Stimulated activated CD4-positive, alpha-beta T cell treated with anti-CD3 and anti-CD28 coated beads, Interleukin-15, amount 100 ng/mL, for 1 hour (primary cell): ENCODE measurements around the gene AHNAK.
"Not testable (repeated sequence)": the region's sequence is repeated elsewhere in the genome, so short reads cannot be mapped to it uniquely, and the experiment has no call there.

ENCODE experiments used
- DNase-seq, 2 donors: peaks; one replicate each; pipeline ENCODE4 v3.0.0-alpha.2; 2020; ENCODE audit warnings: low read depth in 1 of 2, low spot score in 1 of 2

The AHNAK gene

DNA sequence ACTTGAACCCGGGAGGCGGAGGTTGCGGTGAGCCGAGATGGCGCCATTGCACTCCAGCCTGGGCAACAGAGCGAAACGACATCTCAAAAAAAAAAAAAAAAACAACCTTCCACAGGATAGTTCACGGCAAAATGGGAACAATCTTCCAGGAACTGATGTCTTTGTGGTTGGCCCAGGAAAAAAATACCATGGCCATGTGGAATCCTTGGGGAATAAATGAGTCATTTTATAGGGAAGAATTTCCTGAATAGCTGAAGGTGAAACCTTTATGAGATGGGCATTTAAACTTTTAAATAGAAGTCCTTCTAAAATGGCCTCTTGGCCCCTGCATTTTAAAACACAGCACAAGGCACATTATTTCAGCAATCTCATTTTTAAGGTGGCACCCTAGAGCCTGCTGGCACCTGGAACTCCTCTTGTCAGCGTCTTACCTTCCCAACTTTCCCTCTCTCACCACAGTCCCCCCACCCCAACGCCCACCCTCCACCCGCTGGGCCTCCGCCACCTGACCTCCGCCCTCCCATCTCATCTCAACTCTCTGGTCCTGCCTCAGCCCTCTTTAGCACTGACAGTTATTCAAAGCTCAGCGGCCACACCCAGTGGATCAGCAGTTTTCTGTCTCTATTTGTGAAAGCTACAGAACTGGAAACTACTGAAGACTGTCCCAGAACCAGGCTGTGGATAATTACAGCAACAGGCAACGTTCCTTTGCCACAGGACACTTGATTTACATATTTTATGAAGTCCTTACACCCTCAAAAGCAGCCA lies 84.7 kb downstream of the AHNAK start:
- no peak for DNase-seq

DNA sequence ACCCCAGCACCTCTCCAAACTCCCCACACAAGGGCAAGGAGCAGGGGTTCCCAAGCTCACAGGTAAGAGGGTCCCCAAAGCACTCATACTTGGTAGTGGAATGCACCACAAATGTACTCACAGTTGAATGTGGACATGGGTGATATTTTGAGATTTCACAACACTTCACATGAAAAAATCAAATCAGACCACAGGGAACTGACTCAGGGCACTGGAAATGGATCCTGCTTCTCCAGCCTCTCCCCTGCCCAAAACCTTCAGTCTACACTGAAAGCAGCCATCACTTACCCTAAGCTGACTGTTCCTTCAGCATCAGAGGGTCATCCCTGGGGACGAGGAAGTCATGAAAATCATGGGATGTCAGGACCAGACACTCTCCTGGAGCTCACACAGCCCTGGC lies 87.5 kb downstream of the AHNAK start:
- no peak for DNase-seq

DNA sequence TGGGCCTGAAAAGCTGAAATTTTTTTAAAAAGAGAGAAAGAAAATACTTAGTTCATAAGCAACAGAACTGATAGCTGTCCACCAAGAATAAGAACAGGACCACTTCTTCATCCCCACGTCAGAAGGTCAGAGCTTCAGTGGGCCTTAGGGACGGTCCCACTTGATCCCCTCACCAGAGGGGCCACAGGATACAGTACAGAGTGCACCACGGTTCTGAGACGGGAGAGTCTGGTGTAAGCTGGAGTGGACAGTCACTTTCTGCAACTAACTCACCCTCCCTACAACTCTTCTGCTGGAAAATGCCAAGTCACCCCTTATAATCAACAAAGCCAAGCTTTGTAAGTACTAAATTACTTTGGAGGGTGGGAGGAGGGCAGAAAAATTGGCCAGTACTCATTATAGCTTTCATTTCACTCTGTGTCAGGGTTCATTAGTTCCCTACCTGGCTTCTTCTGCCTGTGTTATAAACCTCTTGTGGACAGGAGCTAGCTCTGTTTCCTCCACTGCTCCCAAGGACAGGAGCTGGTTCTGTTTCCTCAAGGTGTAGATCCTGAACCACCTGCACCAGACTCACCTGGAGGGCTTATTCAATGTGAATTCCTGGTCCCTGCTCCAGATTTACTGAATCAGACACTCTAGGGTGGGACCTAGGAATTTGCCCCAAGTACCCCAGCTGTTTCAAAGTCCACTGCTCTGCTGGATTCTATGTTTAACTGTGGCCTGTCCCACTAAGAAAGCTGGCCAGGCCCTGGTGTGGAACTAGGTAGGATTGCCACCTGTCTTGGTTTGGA lies 88.2 kb downstream of the AHNAK start:
- no peak for DNase-seq

DNA sequence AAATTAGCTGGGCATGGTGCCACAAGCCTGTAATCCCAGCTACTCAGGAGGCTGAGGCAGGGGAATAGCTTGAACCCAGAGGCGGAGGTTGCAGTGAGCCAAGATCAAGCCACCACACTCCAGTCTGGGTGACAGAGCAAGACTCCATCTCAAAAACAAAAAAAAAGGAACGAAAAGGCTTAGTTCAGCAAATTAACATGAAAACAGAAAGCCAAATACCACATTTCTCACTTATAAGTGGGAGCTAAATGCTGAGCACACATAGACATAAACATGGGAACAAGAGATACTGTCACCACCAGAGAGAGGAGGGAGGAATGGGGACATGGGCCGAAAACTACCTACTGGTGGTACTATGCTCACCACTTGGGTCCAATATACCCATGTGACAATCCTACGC lies 89.1 kb downstream of the AHNAK start:
- DNase-seq: no peak

DNA sequence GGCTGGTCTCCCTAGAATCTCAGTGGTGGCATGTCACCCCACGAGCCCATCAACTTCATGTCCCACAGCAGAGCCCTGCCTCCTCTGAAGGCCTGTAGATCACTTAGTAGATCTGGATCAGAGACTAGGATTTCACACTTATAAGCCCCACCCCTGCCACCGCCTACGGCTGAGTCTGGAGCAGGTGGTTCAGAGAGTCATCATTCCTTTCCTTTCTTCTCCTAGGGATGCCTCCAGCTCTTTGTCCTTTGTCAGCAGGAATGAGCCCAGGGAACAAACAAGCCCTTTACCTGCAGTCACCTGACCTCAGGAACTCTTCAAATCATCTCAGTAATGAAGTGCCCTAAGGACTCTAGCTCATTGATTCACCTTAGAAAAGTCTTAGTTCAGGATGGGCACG lies 90.0 kb downstream of the AHNAK start:
- DNase-seq: no peak

DNA sequence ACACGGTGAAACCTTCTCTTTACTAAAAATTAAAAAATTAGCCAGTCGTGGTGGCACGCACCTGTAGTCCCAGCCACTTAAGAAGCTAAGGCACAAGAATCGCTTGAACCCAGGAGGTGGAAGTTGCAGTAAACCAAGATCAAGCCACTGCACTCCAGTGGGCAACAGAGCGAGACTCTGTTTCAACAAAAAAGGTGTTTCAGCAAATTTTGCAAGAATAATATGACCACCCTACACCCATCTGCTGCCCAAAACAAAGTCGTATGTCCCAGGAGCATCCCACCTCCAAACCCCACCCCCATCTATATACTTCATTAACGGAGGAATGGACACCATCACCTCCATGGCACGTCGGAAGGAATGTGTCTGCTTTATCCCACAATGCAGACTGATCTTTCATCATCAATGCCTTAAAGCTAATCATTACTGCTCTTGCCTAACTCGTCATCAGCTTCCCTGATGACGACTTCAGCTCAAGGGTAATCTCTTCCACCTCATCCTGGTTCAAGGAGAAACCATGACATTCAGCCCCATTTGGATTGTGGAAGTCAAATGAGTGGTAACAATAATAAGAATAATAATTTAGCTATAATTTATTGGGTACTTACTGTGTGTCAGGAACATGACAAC lies 93.7 kb downstream of the AHNAK start:
- DNase-seq: no peak

DNA sequence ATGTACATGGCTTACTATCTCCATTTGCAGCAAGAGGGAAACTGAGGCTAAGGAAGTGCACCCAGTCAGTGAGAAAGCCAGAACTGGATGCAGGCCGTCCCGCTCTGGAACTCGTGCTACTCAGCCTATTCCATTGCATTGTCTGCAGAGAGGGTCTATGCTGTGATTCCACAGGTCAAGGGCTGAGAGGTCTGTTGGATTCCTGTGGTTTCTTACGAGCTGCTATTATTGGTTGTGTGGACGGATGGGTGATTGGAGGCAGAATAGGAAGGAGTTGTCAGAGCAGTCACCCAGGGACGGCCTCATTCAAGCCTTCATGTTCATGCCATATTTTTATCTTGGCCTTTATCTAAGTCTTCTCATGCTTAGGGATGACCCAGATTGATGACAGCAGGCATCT lies 94.3 kb downstream of the AHNAK start:
- DNase-seq: no peak

DNA sequence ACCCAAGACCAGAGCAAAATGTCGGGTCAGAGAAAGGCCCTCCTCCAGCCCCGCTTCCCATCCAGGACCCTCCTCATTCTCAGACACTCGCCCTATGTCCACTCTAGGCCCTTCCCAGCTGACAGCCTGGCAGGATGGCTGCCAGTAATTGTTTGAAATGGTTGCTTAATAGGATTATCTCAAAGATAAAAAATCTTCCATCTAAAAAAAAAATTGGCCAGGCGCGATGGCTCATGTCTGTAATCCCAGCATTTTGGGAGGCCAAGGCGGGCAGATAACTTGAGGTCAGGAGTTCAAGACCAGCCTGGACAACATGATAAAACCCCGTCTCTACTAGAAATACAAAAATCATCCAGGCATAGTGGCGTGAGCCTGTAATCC lies 95.4 kb downstream of the AHNAK start:
- DNase-seq: no peak

DNA sequence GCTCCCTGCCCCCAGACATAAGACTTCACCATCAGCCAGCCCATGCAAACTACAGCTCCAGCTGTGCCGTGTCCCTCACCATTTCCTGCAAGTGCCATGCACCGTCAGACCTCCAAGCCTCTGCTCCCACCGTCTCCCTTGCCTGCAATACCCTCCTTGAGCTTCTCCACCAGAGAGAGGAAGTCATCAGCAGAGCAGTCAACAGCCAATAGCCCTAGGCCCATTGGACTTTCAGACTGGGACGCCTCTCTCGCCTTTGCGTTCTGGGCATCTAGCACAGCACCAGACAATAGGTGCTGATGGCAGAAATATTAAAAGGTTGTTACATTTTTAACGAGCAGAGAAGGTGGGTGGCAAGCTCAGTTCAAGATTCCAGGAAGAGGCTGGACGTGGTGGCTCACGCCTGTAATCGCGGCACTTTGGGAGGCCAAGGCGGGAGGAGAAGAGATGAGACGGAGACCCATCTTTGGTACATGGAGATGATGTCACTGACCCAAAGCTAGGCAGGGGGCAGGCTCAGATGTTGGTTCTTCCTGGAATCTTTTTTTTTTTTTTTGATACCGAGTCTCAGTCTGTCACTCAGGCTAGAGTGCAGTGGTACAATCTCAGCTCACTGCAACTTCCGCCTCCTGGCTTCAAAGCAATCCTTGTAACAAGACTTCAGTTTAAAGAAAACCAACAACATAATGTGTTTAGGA lies 95.9 kb downstream of the AHNAK start:
- DNase-seq: no peak

DNA sequence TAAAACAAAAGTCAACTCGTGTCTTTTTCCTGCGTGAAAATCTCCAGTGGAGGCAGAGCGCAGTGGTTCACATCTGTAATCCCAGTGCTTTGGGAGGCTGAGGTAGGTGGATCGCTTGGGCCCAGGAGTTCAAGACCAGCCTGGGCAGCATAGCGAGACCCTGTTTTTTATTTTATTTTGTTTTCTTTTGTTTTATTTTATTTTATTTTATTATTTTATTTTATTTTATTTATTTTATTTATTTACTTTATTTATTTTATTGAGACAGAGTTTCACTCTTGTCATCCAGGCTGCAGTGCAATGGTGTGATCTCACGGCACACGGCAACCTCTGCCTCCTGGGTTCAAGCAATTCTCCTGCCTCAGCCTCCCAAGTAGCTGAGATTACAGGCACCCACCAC lies 96.7 kb downstream of the AHNAK start:
- not testable (repeated sequence) for DNase-seq

DNA sequence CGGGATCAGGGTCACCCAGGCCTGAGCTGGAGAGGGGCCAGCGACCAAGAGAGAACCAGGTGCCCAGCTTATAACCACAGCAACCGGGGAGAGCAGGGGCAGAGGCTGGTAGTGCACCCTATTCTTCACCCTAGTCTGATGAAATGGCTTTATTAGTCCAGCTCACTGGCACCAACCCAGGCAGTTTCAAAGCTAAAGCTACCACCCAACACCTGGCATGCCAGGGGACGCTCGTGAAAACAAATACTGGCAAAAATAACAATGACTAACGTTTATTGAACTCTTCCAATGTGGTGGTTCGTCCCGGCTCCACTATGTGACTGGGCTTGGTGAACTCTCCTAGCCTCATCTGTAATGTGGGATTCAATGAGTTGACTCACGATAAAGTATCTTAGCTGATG lies 97.2 kb downstream of the AHNAK start:
- DNase-seq: no peak

DNA sequence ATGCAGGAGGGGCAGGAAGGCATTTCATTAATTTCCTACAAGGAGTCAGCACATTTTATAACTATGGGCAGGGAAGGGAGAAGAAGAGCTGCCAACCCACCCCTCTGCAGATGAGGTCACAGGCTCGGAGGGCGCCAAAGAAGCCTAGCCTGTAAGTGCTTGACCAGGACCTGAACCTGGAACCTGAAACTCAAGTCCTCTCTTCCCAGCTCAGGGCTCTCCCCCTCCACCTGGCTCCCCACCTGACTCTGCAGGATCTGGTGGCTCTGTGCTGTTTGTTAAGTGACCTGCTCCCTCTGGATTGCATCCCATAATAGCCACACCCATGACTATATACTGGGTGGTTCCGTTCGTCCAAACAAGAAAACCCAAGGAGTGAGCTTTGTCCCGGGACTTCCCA lies 100.5 kb downstream of the AHNAK start:
- no peak for DNase-seq

DNA sequence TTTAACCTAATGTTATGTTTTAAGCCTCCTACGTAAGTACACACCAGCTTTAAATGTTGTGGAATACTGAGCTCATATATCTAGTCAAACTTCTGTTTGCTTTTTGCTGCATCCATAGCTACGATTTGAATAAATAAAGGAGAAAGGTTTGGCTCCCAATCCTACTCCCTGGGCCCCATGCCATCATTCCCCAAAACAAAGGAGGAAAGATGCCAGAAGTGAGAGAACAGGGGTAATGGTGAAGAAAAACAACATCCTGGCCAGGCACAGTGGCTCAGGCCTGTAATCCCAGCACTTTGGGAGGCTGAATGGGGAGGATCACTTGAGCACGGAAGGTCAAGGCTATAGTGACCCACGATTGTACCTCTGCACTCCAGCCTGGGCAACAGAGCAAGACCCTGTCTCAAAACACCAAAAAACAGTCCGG lies 101.3 kb downstream of the AHNAK start:
- DNase-seq: no peak

DNA sequence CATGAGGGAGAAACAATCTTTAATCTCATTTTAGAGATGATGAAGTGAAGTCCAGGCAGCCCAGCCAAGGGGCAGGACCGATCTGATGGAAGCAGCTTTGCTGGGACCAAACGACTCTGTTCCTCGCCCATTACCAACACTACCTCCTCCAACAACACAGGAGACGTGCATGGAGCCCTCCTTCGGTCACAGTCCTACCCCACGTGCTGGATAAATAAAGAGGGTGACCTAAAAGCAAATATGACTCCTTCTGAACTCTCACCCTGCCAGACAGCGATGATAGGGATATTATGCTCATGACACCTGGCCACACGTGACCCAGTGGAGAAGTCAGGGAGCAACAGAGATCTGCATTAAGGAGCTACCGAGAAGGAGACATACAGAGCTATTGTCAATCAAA lies 101.8 kb downstream of the AHNAK start:
- no peak for DNase-seq

DNA sequence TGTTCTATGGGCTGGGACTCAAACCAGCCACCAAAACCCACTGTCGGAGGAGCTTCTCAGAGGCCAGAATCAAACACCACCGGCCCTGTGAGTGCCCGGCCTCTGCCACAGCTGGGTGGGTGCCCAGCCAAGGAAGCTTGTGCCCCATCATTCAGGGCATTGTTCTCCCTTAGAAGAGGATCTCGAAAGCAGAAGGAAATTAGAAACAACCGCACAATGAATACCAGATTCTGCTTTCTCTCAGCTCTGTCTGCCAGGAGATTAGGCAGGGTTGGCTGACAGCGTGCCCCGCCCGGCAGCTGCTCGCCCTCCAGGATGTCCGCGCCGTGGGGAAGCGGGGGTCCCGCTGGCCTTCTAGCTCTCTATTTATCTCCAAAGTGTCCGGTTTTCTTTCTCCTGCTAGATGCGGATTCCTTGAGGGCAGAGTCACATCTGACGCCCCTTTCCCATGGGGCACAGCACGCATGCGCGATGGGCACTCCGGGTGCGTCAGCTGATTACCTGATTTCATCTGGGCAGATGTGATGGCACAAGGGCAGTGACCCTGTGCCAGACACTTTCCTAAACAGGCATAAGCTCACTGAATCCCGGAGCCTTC lies 102.3 kb downstream of the AHNAK start:
- DNase-seq: peak in 1 of 2 donors; percentile 22

DNA sequence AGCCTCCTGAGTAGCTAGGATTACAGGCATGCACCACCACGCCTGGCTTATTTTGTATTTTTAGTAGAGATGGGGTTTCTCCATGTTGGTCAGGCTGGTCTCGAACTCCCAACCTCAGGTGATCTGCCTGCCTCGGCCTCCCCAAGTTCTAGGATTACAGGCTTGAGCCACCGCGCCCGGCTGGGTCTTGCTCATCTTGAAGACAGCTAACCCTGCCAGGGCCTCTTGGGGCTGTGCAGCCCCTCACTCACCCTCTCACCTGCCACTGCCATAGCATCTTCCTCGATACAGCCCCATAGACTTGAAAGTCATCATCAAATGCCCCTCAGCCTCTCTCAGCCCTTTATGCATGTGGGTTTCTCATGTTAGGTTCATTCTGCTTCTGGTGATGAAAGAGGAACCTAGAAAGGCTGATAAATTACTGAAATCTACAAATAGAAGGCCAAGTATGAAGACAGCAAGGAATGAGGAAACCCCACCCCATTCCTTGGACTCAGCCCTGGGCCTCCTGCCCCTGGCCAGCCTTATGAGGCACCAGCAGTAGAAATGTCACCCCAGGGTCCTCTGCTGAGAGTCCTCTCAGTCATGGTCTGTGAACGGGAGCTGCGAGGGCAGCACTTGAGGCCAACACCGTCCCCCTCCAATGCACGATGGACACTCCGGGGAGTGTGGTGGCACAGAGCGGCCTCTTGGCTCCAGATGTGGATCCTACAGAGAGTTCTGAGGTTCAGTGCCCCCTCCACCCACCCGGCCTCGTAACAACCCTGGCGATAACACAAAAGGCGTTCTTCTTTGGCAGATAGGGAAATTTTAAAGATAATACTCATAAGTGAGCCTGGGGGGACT lies 103.0 kb downstream of the AHNAK start:
- no peak for DNase-seq

DNA sequence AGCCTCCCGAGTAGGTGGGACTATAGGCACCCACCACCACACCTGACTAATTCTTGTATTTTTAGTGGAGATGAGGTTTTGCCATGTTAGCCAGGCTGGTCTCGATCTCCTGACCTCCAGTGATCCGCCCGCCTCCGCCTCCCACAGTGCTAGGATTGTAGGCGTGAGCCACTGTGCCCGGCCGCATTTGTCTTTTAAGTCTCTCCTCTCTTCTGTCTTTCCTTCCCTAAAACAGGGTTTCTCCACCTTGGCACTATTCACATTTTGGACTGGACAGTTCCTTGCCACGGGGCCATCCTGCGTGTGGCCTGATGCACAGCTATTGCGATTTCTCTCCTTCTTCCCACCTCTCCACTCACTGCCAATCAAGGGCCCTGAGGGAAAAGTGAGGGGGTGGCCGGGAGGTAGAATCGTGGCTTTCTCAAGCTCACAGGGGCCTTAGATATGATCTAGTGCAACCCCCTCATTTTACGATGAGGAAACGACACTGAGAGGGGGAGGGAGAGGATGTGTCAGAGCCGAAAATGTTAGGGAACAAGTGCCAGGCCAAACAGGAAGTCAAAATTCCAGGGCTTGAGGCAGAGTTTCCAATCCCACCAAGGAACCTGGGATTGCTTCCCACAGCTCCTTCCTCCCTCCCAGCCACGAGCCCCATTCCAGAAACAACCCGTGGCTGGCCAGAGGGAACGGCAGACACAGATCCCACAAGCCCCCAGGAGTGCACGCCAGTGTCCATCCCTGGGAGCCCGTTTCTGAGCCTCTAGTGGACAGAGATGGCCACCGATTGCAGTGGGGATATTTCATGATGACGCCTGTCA lies 106.6 kb downstream of the AHNAK start:
- no peak for DNase-seq

DNA sequence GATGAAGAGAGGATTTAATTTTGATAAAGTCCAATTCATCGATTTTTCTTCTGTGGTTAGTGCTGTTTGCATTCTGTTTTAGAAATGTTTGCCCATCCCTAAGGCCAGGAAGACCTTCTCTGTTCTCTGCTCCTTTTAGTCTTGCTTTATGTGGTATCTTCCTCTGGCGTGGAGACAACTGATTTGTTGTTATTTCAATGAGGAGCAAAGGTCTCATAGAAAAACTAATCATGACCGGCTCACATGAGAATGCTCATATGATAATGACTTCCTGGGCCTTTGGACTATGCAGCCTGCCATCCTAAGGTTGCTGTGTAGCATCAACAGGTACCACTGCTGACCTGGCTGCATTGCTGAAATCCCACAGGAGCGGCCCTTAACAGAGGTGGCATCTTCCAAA lies 108.0 kb downstream of the AHNAK start:
- no peak for DNase-seq

DNA sequence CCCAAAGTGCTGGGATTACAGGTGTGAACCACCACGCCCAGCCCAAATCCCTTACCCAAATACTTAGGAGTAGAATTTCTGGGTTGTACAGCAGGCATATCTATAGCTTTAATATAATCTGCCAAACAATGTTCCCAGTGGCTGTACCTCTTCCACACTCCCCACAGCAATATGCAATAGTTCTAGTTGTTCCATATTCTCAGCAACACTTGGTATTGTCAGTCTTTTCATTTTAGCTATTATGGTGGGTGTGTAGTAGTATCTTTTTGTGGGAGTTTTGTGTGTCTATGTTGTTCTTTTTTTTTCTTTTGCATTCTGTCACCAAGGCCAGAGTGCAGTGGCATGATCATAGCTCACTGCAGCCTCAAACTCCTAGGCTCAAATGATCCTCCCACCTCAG lies 109.0 kb downstream of the AHNAK start:
- DNase-seq: no peak
